GM18498 (cell line): ENCODE measurements around the gene P2RX3.
"Not testable (repeated sequence)": the region's sequence is repeated elsewhere in the genome, so short reads cannot be mapped to it uniquely, and the experiment has no call there.

Experiments
- ATAC-seq: cut with Tn5 transposase; IDR thresholded peaks from one replicate; pipeline ENCODE4 v1.9.1; 2021; ENCODE audit warnings: mild to moderate bottlenecking, moderate library complexity; ENCODE audit not compliant: unreplicated experiment

Gene P2RX3

GRCh38 chr11:57348052-57348451 lies 9.9 kb downstream of the P2RX3 start:
- no peak for ATAC-seq

GRCh38 chr11:57348636-57349313 lies 10.6 kb downstream of the P2RX3 start:
- ATAC-seq: no peak

GRCh38 chr11:57349491-57350274 lies 11.5 kb downstream of the P2RX3 start:
- no peak for ATAC-seq

- ATAC-seq: no peak
These were observed 14.9 kb downstream of the P2RX3 start for GRCh38 chr11:57353036-57353435.

GRCh38 chr11:57353446-57353845 lies 15.3 kb downstream of the P2RX3 start:
- no peak for ATAC-seq

GRCh38 chr11:57353852-57354251 lies 15.7 kb downstream of the P2RX3 start:
- ATAC-seq: no peak

GRCh38 chr11:57354699-57355098 lies 16.5 kb downstream of the P2RX3 start:
- ATAC-seq: no peak

GRCh38 chr11:57356268-57356667 lies 18.1 kb downstream of the P2RX3 start:
- ATAC-seq: no peak

GRCh38 chr11:57357310-57357709 lies 19.2 kb downstream of the P2RX3 start:
- no peak for ATAC-seq

- no peak for ATAC-seq
These were observed 19.7 kb downstream of the P2RX3 start for GRCh38 chr11:57357856-57358255.

- no peak for ATAC-seq
These were observed 20.4 kb downstream of the P2RX3 start for GRCh38 chr11:57358543-57358961.

- no peak for ATAC-seq
These were observed 20.8 kb downstream of the P2RX3 start for GRCh38 chr11:57358991-57359390.

GRCh38 chr11:57359396-57359795 lies 21.2 kb downstream of the P2RX3 start:
- ATAC-seq: no peak

GRCh38 chr11:57359896-57360690 lies 21.9 kb downstream of the P2RX3 start:
- no peak for ATAC-seq

GRCh38 chr11:57360991-57361390 lies 22.8 kb downstream of the P2RX3 start:
- no peak for ATAC-seq

GRCh38 chr11:57361420-57361819 lies 23.3 kb downstream of the P2RX3 start:
- not testable (repeated sequence) for ATAC-seq

GRCh38 chr11:57361926-57362325 lies 23.8 kb downstream of the P2RX3 start:
- ATAC-seq: no peak

- no peak for ATAC-seq
These were observed 25.3 kb downstream of the P2RX3 start for GRCh38 chr11:57363131-57364080.

GRCh38 chr11:57364851-57365660 lies 26.9 kb downstream of the P2RX3 start:
- ATAC-seq: no peak
